BJ (cell line): ENCODE data around the gene MYO10. TPM values are rescaled to one million over a fixed set of nuclear protein-coding genes. Genes with fewer than 3 reads are reported as not detected.

ENCODE experiments used
- CTCF ChIA-PET: fragments of 350-600 bp; formaldehyde crosslinking; extraction: SDS; loops from one replicate; lab custom pipeline; 2021; ENCODE audit warnings: antibody characterized with exemption, inconsistent platforms; lab: Yijun Ruan, JAX
- POLR2A ChIA-PET: fragments of 300-600 bp; sonication (Branson Sonifier 250); formaldehyde crosslinking; extraction: SDS; loops from one replicate; lab custom pipeline; 2021; ENCODE audit warnings: antibody characterized with exemption; lab: Charles Lee
- DNase-seq: peaks from one replicate; pipeline ENCODE4 v3.0.0-alpha.2; 2011; ENCODE audit warnings: low read depth
- H3K27me3 ChIP-seq: 2 replicates; pipeline ENCODE4 v1.6.0; 2011; ENCODE audit warnings: low read length; ENCODE audit not compliant: control insufficient read depth, insufficient read depth
- H3K36me3 ChIP-seq: 2 replicates; pipeline ENCODE4 v1.5.1; 2011; ENCODE audit warnings: low read length; ENCODE audit not compliant: control insufficient read depth, insufficient read depth
- H3K4me3 ChIP-seq: 2 replicates; pipeline ENCODE4 v1.5.1; 2011; ENCODE audit warnings: low read depth, mild to moderate bottlenecking, control low read depth, low read length
- CTCF ChIP-seq: IDR thresholded peaks from 2 replicates; pipeline ENCODE4 v1.5.1; 2011; ENCODE audit warnings: low read depth, mild to moderate bottlenecking, control low read depth, inconsistent platforms, low read length, moderate library complexity; ENCODE audit not compliant: insufficient read depth
- polyA plus RNA-seq: library from polyadenylated mRNA; depleted of rRNA; stranded (reverse); fragments of >200 nt; gene quantifications from 2 replicates; pipeline ENCODE4 v1.2.3, GENCODE V29; 2011

MYO10 gene
- polyA plus RNA-seq, 1 experiment: 17.1 TPM

- H3K36me3 ChIP-seq: peaks cover 19% of the 10 kb centered on the region
- TF ChIP-seq CTCF: no peak
Measured at GRCh38 chr5:16681876-16682275, 254.2 kb downstream of the MYO10 start.

GRCh38 chr5:16679863-16680262 lies 256.2 kb downstream of the MYO10 start:
- no peak for DNase-seq
- Histone ChIP-seq H3K36me3 (peaks cover 28% of the 10 kb centered on the region), H3K27me3 (no peaks in the 10 kb centered on the region), H3K4me3 (no peak overlapping the region)
- ChIA-PET CTCF (interaction anchor here (1.4 kb wide), 1 partner anchor 10 kb away, joined by 6 read pairs; no protein-coding TSS in a partner anchor), POLR2A (no interaction called here)
- TF ChIP-seq CTCF: 0 out of 2 replicates have a peak, but pooled peaks have one; percentile 9

More at GRCh38 chr5:16681876-16682275, 254.2 kb downstream of the MYO10 start:
- no peak overlapping the region for H3K4me3 ChIP-seq
- DNase-seq: no peak
- POLR2A ChIA-PET: no interaction called here
- CTCF ChIA-PET: interaction anchor here (1.2 kb wide), 1 partner anchor 9 kb away, joined by 4 read pairs; no protein-coding TSS in a partner anchor
- H3K27me3 ChIP-seq: no peaks in the 10 kb centered on the region

GRCh38 chr5:16679190-16679589 lies 256.9 kb downstream of the MYO10 start:
- CTCF ChIA-PET: interaction anchor here (1.4 kb wide), 1 partner anchor 10 kb away, joined by 6 read pairs; no protein-coding TSS in a partner anchor
- Histone ChIP-seq H3K36me3 (peaks cover 32% of the 10 kb centered on the region), H3K4me3 (no peak overlapping the region), H3K27me3 (no peaks in the 10 kb centered on the region)
- TF ChIP-seq CTCF: no peak
- DNase-seq: no peak
- POLR2A ChIA-PET: no interaction called here

- ChIA-PET CTCF (interaction anchor here (1.0 kb wide), 1 partner anchor 15 kb away, joined by 3 read pairs; no protein-coding TSS in a partner anchor), POLR2A (interaction anchor here (0.6 kb wide), 1 partner anchor 216 kb away, joined by 3 read pairs; no protein-coding TSS in a partner anchor)
- Histone ChIP-seq H3K4me3 (no peak overlapping the region), H3K36me3 (peaks cover 47% of the 10 kb centered on the region), H3K27me3 (no peaks in the 10 kb centered on the region)
- no peak for DNase-seq
- TF ChIP-seq CTCF: no peak
Measured at GRCh38 chr5:16675806-16676205, 260.3 kb downstream of the MYO10 start.

- no peak for DNase-seq
- Histone ChIP-seq H3K36me3 (peaks cover 47% of the 10 kb centered on the region), H3K4me3 (no peak overlapping the region), H3K27me3 (no peaks in the 10 kb centered on the region)
- no peak for TF ChIP-seq CTCF
- ChIA-PET POLR2A (interaction anchor here (0.6 kb wide), 1 partner anchor 507 kb away, joined by 3 read pairs; no protein-coding TSS in a partner anchor), CTCF (interaction anchor here (1.1 to 1.8 kb wide), 2 partner anchors 16 to 516 kb away, joined by 3 to 7 read pairs; no protein-coding TSS in a partner anchor)
Measured at GRCh38 chr5:16674750-16675149, 261.3 kb downstream of the MYO10 start.
